GM12878 (cell line): ENCODE measurements around the gene TRIM67. TPM values are rescaled to one million over a fixed set of nuclear protein-coding genes. Genes with fewer than 3 reads are reported as not detected.

Source experiments
- ATAC-seq: fragments of 200-7000 bp; cut with Tn5 transposase; 3 replicates; pipeline ENCODE4 v1.9.1; 2020; ENCODE audit warnings: mild to moderate bottlenecking, moderate library complexity
- BruUV-seq: library from RNA; stranded (reverse); fragments of 400-500 nt; replicated peaks from 2 replicates; lab custom pipeline; 2021; lab: Mats Ljungman, UMichigan
- CTCF ChIA-PET: fragments of 300-600 bp; sonication (Branson Sonifier 250); formaldehyde crosslinking; extraction: SDS; loops from one replicate; lab custom pipeline; 2021; ENCODE audit warnings: inconsistent platforms; lab: Yijun Ruan, JAX
- POLR2A ChIA-PET: fragments of 350-600 bp; formaldehyde crosslinking; extraction: SDS; loops from one replicate; lab custom pipeline; 2021; ENCODE audit warnings: inconsistent platforms; lab: Charles Lee
- RAD21 ChIA-PET: fragments of 300-600 bp; sonication (Branson Sonifier 250); formaldehyde crosslinking; loops from one replicate; lab custom pipeline; 2023; ENCODE audit warnings: antibody characterized with exemption; ENCODE audit not compliant: unreplicated experiment; lab: Charles Lee
- SMC1A ChIA-PET: fragments of 300-600 bp; sonication (Branson Sonifier 250); formaldehyde crosslinking; loops from one replicate; lab custom pipeline; 2023; ENCODE audit not compliant: unreplicated experiment, uncharacterized antibody; lab: Charles Lee
- DNase-seq: peaks from one replicate; pipeline ENCODE4 v3.0.0-alpha.2; 2011; ENCODE audit warnings: low read depth, low spot score
- FAIRE-seq: peaks from 3 replicates; lab custom pipeline; 2011; peaks lifted over from hg19 to GRCh38; lab: Jason Lieb, UNC
- H2AFZ ChIP-seq: 2 replicates; pipeline ENCODE4 v1.6.0; 2011; ENCODE audit warnings: low read depth, low read length, control low read depth; ENCODE audit not compliant: control insufficient read depth
- H3K27ac ChIP-seq: 2 replicates; pipeline ENCODE4 v1.5.1; 2011; ENCODE audit warnings: control low read depth; ENCODE audit not compliant: control insufficient read depth, insufficient read depth
- H3K27me3 ChIP-seq, 2 experiments: replicated peaks in 1 of 2; 2 replicates each; pipeline versions ENCODE4 v1.6.0 to v1.6.1; 2011; ENCODE audit warnings: low read length in 1 of 2; ENCODE audit not compliant: control insufficient read depth in 2 of 2, insufficient read depth in 2 of 2
- H3K36me3 ChIP-seq, 2 experiments: 2 replicates each; pipeline ENCODE4 v1.5.1; 2011; ENCODE audit warnings: low read length in 1 of 2; ENCODE audit not compliant: control insufficient read depth in 2 of 2, insufficient read depth in 2 of 2
- H3K4me1 ChIP-seq: 2 replicates; pipeline ENCODE4 v1.6.1; 2011; ENCODE audit warnings: mild to moderate bottlenecking, low read length, moderate library complexity, mixed read lengths; ENCODE audit not compliant: control insufficient read depth, insufficient read depth
- H3K4me2 ChIP-seq: 2 replicates; pipeline ENCODE4 v1.6.0; 2011; ENCODE audit warnings: control low read depth; ENCODE audit not compliant: control insufficient read depth, insufficient read depth
- H3K4me3 ChIP-seq: fragments of 200-600 bp; sonication (generic); 2 replicates; pipeline ENCODE4 v1.5.1; 2016
- H3K79me2 ChIP-seq: 2 replicates; pipeline ENCODE4 v1.6.0; 2011; ENCODE audit warnings: low read length; ENCODE audit not compliant: control insufficient read depth, insufficient read depth
- H3K9ac ChIP-seq: 2 replicates; pipeline ENCODE4 v1.8.0; 2011; ENCODE audit warnings: low read length, control low read depth, mixed read lengths; ENCODE audit not compliant: control insufficient read depth, insufficient read depth
- H3K9me3 ChIP-seq: replicated peaks from 3 replicates; pipeline ENCODE4 v1.5.1; 2011; ENCODE audit warnings: mild to moderate bottlenecking, low read length; ENCODE audit not compliant: control insufficient read depth, insufficient read depth
- H4K20me1 ChIP-seq: 2 replicates; pipeline ENCODE4 v1.6.0; 2011; ENCODE audit not compliant: control insufficient read depth, insufficient read depth
- FOXK2 ChIP-seq: fragments of 450-650 bp; IDR thresholded peaks from 2 replicates; pipeline ENCODE4 v1.6.1; 2017; ENCODE audit warnings: mild to moderate bottlenecking, moderate library complexity
- HDAC6 ChIP-seq: fragments of 200-600 bp; sonication (generic); IDR thresholded peaks from one replicate; pipeline ENCODE4 v1.8.0; 2017; ENCODE audit warnings: antibody characterized with exemption; ENCODE audit not compliant: unreplicated experiment
- KDM1A ChIP-seq: fragments of 200-600 bp; sonication (generic); IDR thresholded peaks from 2 replicates; pipeline ENCODE4 v1.6.1; 2016; ENCODE audit warnings: borderline replicate concordance
- NFYB ChIP-seq: IDR thresholded peaks from 2 replicates; pipeline ENCODE4 v1.6.1; 2011; ENCODE audit warnings: low read depth, mild to moderate bottlenecking, low read length, improper control_type of control experiment, moderate library complexity; ENCODE audit not compliant: insufficient read depth
- POU2F2 ChIP-seq: IDR thresholded peaks from 3 replicates; pipeline ENCODE4 v1.6.1; 2011; ENCODE audit warnings: low read depth, mild to moderate bottlenecking, low read length, borderline replicate concordance
- RB1 ChIP-seq: fragments of 450-650 bp; formaldehyde crosslinking; IDR thresholded peaks from 2 replicates; pipeline ENCODE4 v1.6.1; 2017; ENCODE audit warnings: mild to moderate bottlenecking, borderline replicate concordance
- SREBF2 ChIP-seq: IDR thresholded peaks from 2 replicates; pipeline ENCODE4 v1.6.1; 2012; ENCODE audit warnings: mild to moderate bottlenecking, low read length
- SUPT20H ChIP-seq: IDR thresholded peaks from 2 replicates; pipeline ENCODE4 v1.6.1; 2011; ENCODE audit warnings: low read depth, mild to moderate bottlenecking, low read length, moderate library complexity, borderline replicate concordance; ENCODE audit not compliant: control insufficient read depth
- TARDBP ChIP-seq: IDR thresholded peaks from 2 replicates; pipeline ENCODE4 v1.6.1; 2016; ENCODE audit warnings: borderline replicate concordance
- YBX1 ChIP-seq: fragments of 450-650 bp; IDR thresholded peaks from 2 replicates; pipeline ENCODE4 v1.6.1; 2016; ENCODE audit warnings: antibody characterized with exemption
- YY1 ChIP-seq: IDR thresholded peaks from 2 replicates; pipeline ENCODE4 v1.6.1; 2011; ENCODE audit warnings: low read depth, mild to moderate bottlenecking, low read length
- ZNF207 ChIP-seq: fragments of 450-650 bp; IDR thresholded peaks from 2 replicates; pipeline ENCODE4 v1.6.1; 2014; ENCODE audit warnings: antibody characterized with exemption, mild to moderate bottlenecking, borderline replicate concordance
- ZSCAN29 ChIP-seq: fragments of 450-650 bp; IDR thresholded peaks from 2 replicates; pipeline ENCODE4 v1.6.1; 2017; ENCODE audit warnings: mild to moderate bottlenecking, moderate library complexity
- ZZZ3 ChIP-seq: IDR thresholded peaks from 2 replicates; pipeline ENCODE4 v1.6.1; 2011; ENCODE audit warnings: low read depth; ENCODE audit not compliant: control insufficient read depth, insufficient read length
- WGBS: methylation state at CpG from one replicate; pipeline ENCODE4 v1.1.6; 2016; ENCODE audit warnings: low lambda C conversion rate; ENCODE audit not compliant: insufficient replicate concordance, insufficient coverage; ENCODE audit errors: missing lambda C conversion rate; 5-methylcytosine and 5-hydroxymethylcytosine counted together
- in situ Hi-C: fragments of 300-500 bp; cut with MboI; formaldehyde crosslinking; loops from 9 replicates; pipeline ENCODE4 v1.14.3; 2018; ENCODE audit warnings: mixed read lengths
- intact Hi-C: fragments of 100-400 bp; cut with micrococcal nuclease; formaldehyde crosslinking; loops from one replicate; pipeline ENCODE4 v1.14.2; 2022; ENCODE audit not compliant: unreplicated experiment
- polyA plus RNA-seq, 11 experiments: library from polyadenylated mRNA; depleted of rRNA in 4 of 11; unstranded in 6 of 11; stranded (reverse) in 5 of 11; fragments of >200 nt; fragmentation: Nextera tagmentation in 4 of 11; fragmentation: Illumina TruSeq in 1 of 11; extraction: Ambion mirVana in 4 of 11; extraction: Trizol in 1 of 11; gene quantifications; 1 replicate in 1 of 11; 2 replicates in 10 of 11; pipeline versions ENCODE4 v1.2.1 to v1.2.3, GENCODE V29; 2011 to 2016; ENCODE audit warnings: inconsistent platforms in 2 of 11, missing spikeins in 2 of 11, low read depth in 1 of 11
- total RNA-seq, 4 experiments: library from RNA; depleted of rRNA in 3 of 4; stranded (reverse); fragments of >200 nt in 3 of 4; fragmentation: Illumina TruSeq in 1 of 4; extraction: Trizol in 1 of 4; gene quantifications; 2 replicates each; pipeline versions ENCODE4 v1.2.1 to v1.2.3, GENCODE V29; 2013 to 2021
- TF ChIP-seq, protein P1 (sequence below): fragments of 450-650 bp; IDR thresholded peaks from 2 replicates; pipeline ENCODE4 v1.6.1; 2017; ENCODE audit warnings: mild to moderate bottlenecking, moderate library complexity
- TF ChIP-seq, protein P2 (sequence below): fragments of 450-650 bp; IDR thresholded peaks from 2 replicates; pipeline ENCODE4 v1.6.1; 2014; ENCODE audit warnings: mild to moderate bottlenecking
- TF ChIP-seq, protein P3 (sequence below): fragments of 450-650 bp; IDR thresholded peaks from 2 replicates; pipeline ENCODE4 v1.6.1; 2016; ENCODE audit warnings: mild to moderate bottlenecking

The TRIM67 gene
- total and polyA plus RNA-seq, 10 of the 15 experiments (the other 5 are each of a cell fraction or from before 2014, with no cell fraction given) = under 0.01 to 0.01 TPM; not detected in 8

DNA sequence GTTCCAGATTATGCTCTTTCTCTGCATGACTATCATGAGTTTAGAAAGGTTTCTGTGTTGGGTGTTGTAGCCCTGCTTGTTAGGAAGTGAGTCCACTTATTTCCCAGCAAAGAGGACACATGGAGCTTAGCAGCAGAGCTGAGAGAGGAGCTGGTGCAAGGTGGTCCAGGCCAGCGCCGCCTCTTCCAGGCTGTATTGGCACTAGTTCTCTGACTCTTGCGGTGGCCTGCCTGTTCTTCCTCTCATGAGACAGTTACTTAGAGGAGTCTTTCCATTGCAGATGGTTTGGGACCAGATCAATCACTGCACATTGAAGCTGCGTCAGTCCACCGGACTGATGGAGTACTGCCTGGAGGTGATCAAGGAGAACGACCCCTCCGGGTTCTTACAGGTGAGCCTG lies 38.0 kb downstream of the TRIM67 start:
- CTCF ChIA-PET = interaction anchor here (1.3 kb wide), 1 partner anchor 11 kb away, joined by 3 read pairs; no protein-coding TSS in a partner anchor
- intact Hi-C loops = no loop called here
- FAIRE-seq = no peak

More for the DNA sequence above, 38.0 kb downstream of the TRIM67 start:
- no peak overlapping the region for H3K9ac ChIP-seq
- ChIA-PET POLR2A (no interaction called here), RAD21 (no interaction called here), SMC1A (interaction anchor here (0.9 kb wide), 1 partner anchor 12 kb away, joined by 3 read pairs; no protein-coding TSS in a partner anchor)
- H2AFZ ChIP-seq = no peak overlapping the region
- DNase-seq = no peak
- no TSS peak for BruUV-seq
- TF ChIP-seq NFYB (no peak), FOXK2 (no peak), ZNF207 (no peak), TARDBP (no peak), KDM1A (no peak), HDAC6 (no peak), YBX1 (no peak), RB1 (no peak), SREBF2 (no peak), ZSCAN29 (no peak), ZZZ3 (no peak), SUPT20H (no peak), POU2F2 (no peak), YY1 (no peak)
- TF ChIP-seq, protein P1, sequence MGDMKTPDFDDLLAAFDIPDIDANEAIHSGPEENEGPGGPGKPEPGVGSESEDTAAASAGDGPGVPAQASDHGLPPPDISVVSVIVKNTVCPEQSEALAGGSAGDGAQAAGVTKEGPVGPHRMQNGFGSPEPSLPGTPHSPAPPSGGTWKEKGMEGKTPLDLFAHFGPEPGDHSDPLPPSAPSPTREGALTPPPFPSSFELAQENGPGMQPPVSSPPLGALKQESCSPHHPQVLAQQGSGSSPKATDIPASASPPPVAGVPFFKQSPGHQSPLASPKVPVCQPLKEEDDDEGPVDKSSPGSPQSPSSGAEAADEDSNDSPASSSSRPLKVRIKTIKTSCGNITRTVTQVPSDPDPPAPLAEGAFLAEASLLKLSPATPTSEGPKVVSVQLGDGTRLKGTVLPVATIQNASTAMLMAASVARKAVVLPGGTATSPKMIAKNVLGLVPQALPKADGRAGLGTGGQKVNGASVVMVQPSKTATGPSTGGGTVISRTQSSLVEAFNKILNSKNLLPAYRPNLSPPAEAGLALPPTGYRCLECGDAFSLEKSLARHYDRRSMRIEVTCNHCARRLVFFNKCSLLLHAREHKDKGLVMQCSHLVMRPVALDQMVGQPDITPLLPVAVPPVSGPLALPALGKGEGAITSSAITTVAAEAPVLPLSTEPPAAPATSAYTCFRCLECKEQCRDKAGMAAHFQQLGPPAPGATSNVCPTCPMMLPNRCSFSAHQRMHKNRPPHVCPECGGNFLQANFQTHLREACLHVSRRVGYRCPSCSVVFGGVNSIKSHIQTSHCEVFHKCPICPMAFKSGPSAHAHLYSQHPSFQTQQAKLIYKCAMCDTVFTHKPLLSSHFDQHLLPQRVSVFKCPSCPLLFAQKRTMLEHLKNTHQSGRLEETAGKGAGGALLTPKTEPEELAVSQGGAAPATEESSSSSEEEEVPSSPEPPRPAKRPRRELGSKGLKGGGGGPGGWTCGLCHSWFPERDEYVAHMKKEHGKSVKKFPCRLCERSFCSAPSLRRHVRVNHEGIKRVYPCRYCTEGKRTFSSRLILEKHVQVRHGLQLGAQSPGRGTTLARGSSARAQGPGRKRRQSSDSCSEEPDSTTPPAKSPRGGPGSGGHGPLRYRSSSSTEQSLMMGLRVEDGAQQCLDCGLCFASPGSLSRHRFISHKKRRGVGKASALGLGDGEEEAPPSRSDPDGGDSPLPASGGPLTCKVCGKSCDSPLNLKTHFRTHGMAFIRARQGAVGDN = no peak
- TF ChIP-seq, protein P2, sequence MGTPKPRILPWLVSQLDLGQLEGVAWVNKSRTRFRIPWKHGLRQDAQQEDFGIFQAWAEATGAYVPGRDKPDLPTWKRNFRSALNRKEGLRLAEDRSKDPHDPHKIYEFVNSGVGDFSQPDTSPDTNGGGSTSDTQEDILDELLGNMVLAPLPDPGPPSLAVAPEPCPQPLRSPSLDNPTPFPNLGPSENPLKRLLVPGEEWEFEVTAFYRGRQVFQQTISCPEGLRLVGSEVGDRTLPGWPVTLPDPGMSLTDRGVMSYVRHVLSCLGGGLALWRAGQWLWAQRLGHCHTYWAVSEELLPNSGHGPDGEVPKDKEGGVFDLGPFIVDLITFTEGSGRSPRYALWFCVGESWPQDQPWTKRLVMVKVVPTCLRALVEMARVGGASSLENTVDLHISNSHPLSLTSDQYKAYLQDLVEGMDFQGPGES = no peak
- TF ChIP-seq, protein P3, sequence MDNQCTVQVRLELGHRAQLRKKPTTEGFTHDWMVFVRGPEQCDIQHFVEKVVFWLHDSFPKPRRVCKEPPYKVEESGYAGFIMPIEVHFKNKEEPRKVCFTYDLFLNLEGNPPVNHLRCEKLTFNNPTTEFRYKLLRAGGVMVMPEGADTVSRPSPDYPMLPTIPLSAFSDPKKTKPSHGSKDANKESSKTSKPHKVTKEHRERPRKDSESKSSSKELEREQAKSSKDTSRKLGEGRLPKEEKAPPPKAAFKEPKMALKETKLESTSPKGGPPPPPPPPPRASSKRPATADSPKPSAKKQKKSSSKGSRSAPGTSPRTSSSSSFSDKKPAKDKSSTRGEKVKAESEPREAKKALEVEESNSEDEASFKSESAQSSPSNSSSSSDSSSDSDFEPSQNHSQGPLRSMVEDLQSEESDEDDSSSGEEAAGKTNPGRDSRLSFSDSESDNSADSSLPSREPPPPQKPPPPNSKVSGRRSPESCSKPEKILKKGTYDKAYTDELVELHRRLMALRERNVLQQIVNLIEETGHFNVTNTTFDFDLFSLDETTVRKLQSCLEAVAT = no peak
- TF ChIP-seq, all 136 proteins: peak for 0
- in situ Hi-C loops = no loop called here
- Histone ChIP-seq H3K4me1 (no peaks in the 10 kb centered on the region; the same call in 1 of the 2 replicates), H3K27ac (no peak overlapping the region), H3K4me3 (no peak overlapping the region), H3K9me3 (no peaks in the 10 kb centered on the region), H3K27me3 (no peaks in the 10 kb centered on the region; a peak in 2 of 4 replicates), H3K36me3 (no peaks in the 10 kb centered on the region), H3K79me2 (no peaks in the 10 kb centered on the region), H3K4me2 (no peak overlapping the region), H4K20me1 (no peaks in the 10 kb centered on the region)
- WGBS = 59% methylated on average over 7 of the region's 7 CpGs
- no peak for ATAC-seq
